ENCODE results near the gene PRR3. TPM values are rescaled to one million over a fixed set of nuclear protein-coding genes. Genes with fewer than 3 reads are reported as not detected.

Gene PRR3
- total RNA-seq, 1 experiment from 2014 or later, result 26.2 TPM

GRCh38 chr6:30612687-30613248 is 55.7 kb downstream of the PRR3 start:
- POLR2A ChIA-PET, result interaction anchor here (0.6 to 4.8 kb wide), 24 partner anchors 8 to 1214 kb away, joined by 3 to 107 read pairs (median 4); partner anchors contain the start of genes ABCF1, C6orf136, DHX16 and FLOT1
- Mint-ChIP-seq H3K4me3 (ENCODE audit: unreplicated experiment) (no peak overlapping the region), H3K27ac (ENCODE audit: low read depth, unreplicated experiment) (peak overlapping the region; percentile 67), H3K4me1 (ENCODE audit: insufficient read depth, unreplicated experiment) (peaks cover 38% of the 10 kb centered on the region), H3K9me3 (ENCODE audit: unreplicated experiment) (no peaks in the 10 kb centered on the region), H3K27me3 (ENCODE audit: insufficient read depth, unreplicated experiment) (no peaks in the 10 kb centered on the region), H3K36me3 (ENCODE audit: insufficient read depth, unreplicated experiment) (peaks cover 80% of the 10 kb centered on the region)
- intact Hi-C loops (cut with micrococcal nuclease), result no loop called here
- no peak for TF ChIP-seq CTCF (IDR thresholded peaks at IDR 0.05; ENCODE audit: unreplicated experiment)
- BruUV-seq (replicated peaks), result no TSS peak
- CTCF ChIA-PET, result interaction anchor here (0.5 to 2.1 kb wide), 19 partner anchors 9 to 475 kb away, joined by 3 to 14 read pairs (median 3); partner anchors contain the start of genes DHX16 and MDC1
- DNase-seq (ENCODE audit: unreplicated experiment), result peak; percentile 25

Small RNA genes within 50 kb of the gene (microRNA-seq; reads per million reads assigned to microRNA genes)
- gene MIR877, result 102 reads per million, percentile 72 among the genes with 10 or more reads in this experiment

Other genes starting within 250 kb of the PRR3 start
- 14.7 and 18.6 TPM in 2 replicates for gene TRIM39, start 230.4 kb upstream of the PRR3 start, total RNA-seq (2022)
- gene RPP21, start 212.1 kb upstream of the PRR3 start, total RNA-seq (2022), result 63.0 and 74.1 TPM in 2 replicates
- 83.6 and 103 TPM in 2 replicates for gene HLA-E, start 67.8 kb upstream of the PRR3 start, total RNA-seq (2022)
- gene GNL1, start 806 bp upstream of the PRR3 start, total RNA-seq (2022), result 69.1 and 76.8 TPM in 2 replicates
- 58.0 and 63.9 TPM in 2 replicates for gene ABCF1, start 14.1 kb downstream of the PRR3 start, total RNA-seq (2022)
- 103 and 209 TPM in 2 replicates for gene PPP1R10, start 59.9 kb downstream of the PRR3 start, total RNA-seq (2022)
- gene MRPS18B, start 60.5 kb downstream of the PRR3 start, total RNA-seq (2022), result 120 and 127 TPM in 2 replicates
- 6.4 and 8.6 TPM in 2 replicates for gene ATAT1, start 69.6 kb downstream of the PRR3 start, total RNA-seq (2022)
- 10.3 and 15.7 TPM in 2 replicates for gene C6orf136, start 89.8 kb downstream of the PRR3 start, total RNA-seq (2022)
- 41.3 and 49.8 TPM in 2 replicates for gene DHX16, start 115.7 kb downstream of the PRR3 start, total RNA-seq (2022)
- 66.9 and 74.7 TPM in 2 replicates for gene PPP1R18, start 129.3 kb downstream of the PRR3 start, total RNA-seq (2022)
- gene NRM, start 133.7 kb downstream of the PRR3 start, total RNA-seq (2022), result 3.8 and 5.3 TPM in 2 replicates
- gene MDC1, start 160.0 kb downstream of the PRR3 start, total RNA-seq (2022), result 50.6 and 54.5 TPM in 2 replicates
- gene TUBB, start 163.1 kb downstream of the PRR3 start, total RNA-seq (2022), result 200 and 210 TPM in 2 replicates
- gene FLOT1, start 185.4 kb downstream of the PRR3 start, total RNA-seq (2022), result 61.8 and 73.7 TPM in 2 replicates
- 154 and 192 TPM in 2 replicates for gene IER3, start 187.3 kb downstream of the PRR3 start, total RNA-seq (2022)